ENCODE results near the gene TNNT2. TPM values are rescaled to one million over a fixed set of nuclear protein-coding genes. Genes with fewer than 3 reads are reported as not detected.

Gene TNNT2
- total and polyA plus RNA-seq, 2 of the 4 experiments (the other 2 are of a cell fraction), result 0.18 to 1.2 TPM

- Histone ChIP-seq H4K20me1 (ENCODE audit: insufficient read depth, low read length) (no peaks in the 10 kb centered on the region), H3K9ac (ENCODE audit: low read depth, low read length) (no peak overlapping the region), H3K4me2 (ENCODE audit: low read depth, low read length) (no peak overlapping the region), H3K9me1 (ENCODE audit: insufficient read depth, low read length) (no peaks in the 10 kb centered on the region; the same call in 1 of the 2 replicates), H3K18ac (ENCODE audit: low read depth, low read length) (no peak overlapping the region), H3K27me3 (ENCODE audit: control insufficient read depth, insufficient read depth, low read length) (peaks cover 85% of the 10 kb centered on the region), H3K36me3 (ENCODE audit: control insufficient read depth, insufficient read depth, low read length) (no peaks in the 10 kb centered on the region), H4K91ac (ENCODE audit: insufficient read depth, low read depth, low read length) (no peak overlapping the region), H3K56ac (ENCODE audit: extremely low read depth, insufficient read depth, low read length) (no peak overlapping the region), H4K8ac (ENCODE audit: low read depth in 2 of 2, low read length in 2 of 2) (no peak overlapping the region), H3K79me1 (ENCODE audit: low read depth in 1 of 2, low read length in 2 of 2) (no peaks in the 10 kb centered on the region), H3K4ac (ENCODE audit: low read depth, low read length) (no peak overlapping the region), H2BK120ac (ENCODE audit: low read depth, low read length) (no peak overlapping the region), H3K4me3 (ENCODE audit: insufficient read depth, low read depth, low read length) (no peak overlapping the region), H2AK5ac (ENCODE audit: low read depth, low read length) (no peak overlapping the region), H2BK15ac (ENCODE audit: low read depth, low read length) (no peak overlapping the region), H2AFZ (replicated peaks; ENCODE audit: low read length, poor library complexity) (no peak overlapping the region), H3K9me3 (ENCODE audit: control insufficient read depth, insufficient read depth, low read length) (no peaks in the 10 kb centered on the region; the same call in 1 of the 2 replicates), H3K4me1 (ENCODE audit: control insufficient read depth, insufficient read depth, low read length) (no peaks in the 10 kb centered on the region), H3K27ac (ENCODE audit: insufficient read depth, low read length) (no peak overlapping the region), H2BK5ac (ENCODE audit: low read depth, low read length, poor library complexity, severe bottlenecking) (no peak overlapping the region), H4K5ac (ENCODE audit: low read depth, low read length) (no peak overlapping the region), H3K23ac (ENCODE audit: low read depth, low read length) (no peak overlapping the region), H2BK20ac (ENCODE audit: low read depth, low read length) (no peak overlapping the region), H3K14ac (replicated peaks; ENCODE audit: low read depth, low read length) (no peak overlapping the region), H2AK9ac (replicated peaks; ENCODE audit: low read depth, low read length, poor library complexity) (no peak overlapping the region)
- POLR2A ChIA-PET (ENCODE audit: unreplicated experiment), result no interaction called here
- ATAC-seq (ENCODE audit: low read depth) (no peak), DNase-seq (no peak)
- in situ Hi-C loops (cut with MboI; ENCODE audit: low sequenced_read_pairs) (no loop called here), intact Hi-C loops (cut with micrococcal nuclease) (no loop called here), dilution Hi-C loops (cut with HindIII; ENCODE audit: low sequenced_read_pairs, unreplicated experiment) (no loop called here)
- no TSS peak for BruUV-seq (replicated peaks)
- TF ChIP-seq USF2 (IDR thresholded peaks at IDR 0.05; ENCODE audit: low read depth, low read length) (no peak), POLR2A (IDR thresholded peaks at IDR 0.05; ENCODE audit: low read depth, low read length) (no peak), CHD1 (IDR thresholded peaks at IDR 0.05; ENCODE audit: low read depth, low read length) (no peak), MXI1 (IDR thresholded peaks at IDR 0.05; ENCODE audit: borderline replicate concordance, low read depth, low read length) (no peak), ELK1 (IDR thresholded peaks at IDR 0.05; ENCODE audit: borderline replicate concordance, low read depth, low read length) (no peak), CTCF (conservative IDR thresholded peaks at IDR 0.05; ENCODE audit: low read depth, low read length) (no peak), MAFK (IDR thresholded peaks at IDR 0.05; ENCODE audit: low read depth, low read length) (no peak), SMC3 (IDR thresholded peaks at IDR 0.05; ENCODE audit: low read depth, low read length) (no peak), RCOR1 (IDR thresholded peaks at IDR 0.05; ENCODE audit: insufficient replicate concordance, low read length) (no peak)
- CTCF ChIA-PET, result no interaction called here
- 92% methylated on average over 4 of the region's 6 CpGs; no CpG with 5 or more reads in 1 of the 2 experiments for WGBS, 2 experiments (ENCODE audit: extremely low coverage in 2 of 2, insufficient read length in 1 of 2)
Measured at GRCh38 chr1:201319631-201320030, 57.8 kb downstream of the TNNT2 start.

Data from IMR-90 (cell line).